Fibroblast of the aortic adventitia (primary cell): ENCODE results near the gene C4A. TPM values are rescaled to one million over a fixed set of nuclear protein-coding genes. Genes with fewer than 3 reads are reported as not detected.
A peak's percentile ranks its signal among the peaks of the same experiment; 100 is the strongest.
"Not testable (repeated sequence)": the region's sequence is repeated elsewhere in the genome, so short reads cannot be mapped to it uniquely, and the experiment has no call there.

Experiments
- DNase-seq: peaks from one replicate; pipeline ENCODE4 v3.0.0-alpha.2; 2010; ENCODE audit warnings: low read depth
- H3K4me3 ChIP-seq: 2 replicates; pipeline ENCODE4 v1.5.1; 2011; ENCODE audit warnings: low read depth, mild to moderate bottlenecking, control low read depth, low read length, moderate library complexity
- total RNA-seq: library from RNA; depleted of rRNA; stranded (reverse); fragments of >200 nt; gene quantifications from 2 replicates; pipeline ENCODE4 v1.2.3, GENCODE V29; 2012; ENCODE audit warnings: low replicate concordance

C4A gene
- total RNA-seq, 1 donor = 5.2 TPM

DNA sequence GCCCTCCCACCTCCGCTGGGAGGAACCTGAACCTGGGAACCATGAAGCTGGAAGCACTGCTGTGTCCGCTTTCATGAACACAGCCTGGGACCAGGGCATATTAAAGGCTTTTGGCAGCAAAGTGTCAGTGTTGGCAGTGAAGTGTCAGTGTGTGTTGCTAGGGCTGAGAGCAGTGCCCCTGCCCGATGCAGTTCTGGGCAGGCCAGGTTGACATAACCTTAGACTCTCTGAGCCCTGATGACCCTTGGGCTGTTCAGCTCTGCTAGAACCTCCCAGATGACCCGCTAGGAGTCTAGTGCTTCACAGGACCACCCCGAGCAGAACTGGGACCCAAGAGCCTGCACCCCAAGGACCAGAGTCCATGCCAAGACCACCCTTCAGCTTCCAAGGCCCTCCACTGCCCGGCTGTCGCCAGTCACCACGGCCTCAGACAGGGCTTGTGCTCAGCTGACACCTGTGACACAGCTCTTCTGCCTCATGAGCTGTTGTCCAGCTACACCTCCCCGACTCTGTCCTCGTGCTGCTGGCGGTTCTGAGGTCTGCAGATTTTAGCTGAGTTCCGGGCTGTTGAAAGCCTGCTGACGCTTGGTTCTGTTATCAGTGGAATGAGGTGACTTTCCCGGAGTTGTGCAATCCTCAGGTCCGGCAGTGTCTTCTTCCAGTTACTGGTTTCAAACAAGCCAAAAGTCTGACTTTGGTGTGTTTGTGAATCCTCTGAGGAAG is 20.9 kb downstream of the C4A start:
- not testable (repeated sequence) for H3K4me3 ChIP-seq, DNase-seq

DNA sequence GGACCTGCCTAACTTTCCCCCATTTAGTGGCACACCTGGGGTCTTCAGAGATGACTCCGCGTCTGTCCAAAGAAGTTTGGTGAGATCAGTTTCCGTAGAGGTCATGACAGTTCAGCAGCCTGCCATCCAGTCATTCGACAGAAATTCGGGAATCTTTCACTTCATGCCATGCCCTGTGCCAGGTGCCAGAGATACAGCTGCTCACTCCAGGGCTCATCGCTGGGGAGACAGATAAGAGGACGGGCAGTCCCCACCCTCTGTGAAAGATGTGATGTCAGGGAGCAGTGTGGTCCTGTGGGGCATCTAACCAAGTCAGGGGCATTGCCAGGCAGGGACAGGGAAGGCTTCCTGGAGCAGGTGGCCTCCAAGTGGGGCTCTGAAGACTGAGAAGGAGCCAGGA is 21.4 kb downstream of the C4A start:
- DNase-seq, H3K4me3 ChIP-seq: not testable (repeated sequence)

- not testable (repeated sequence) for H3K4me3 ChIP-seq, DNase-seq
Observed at GRCh38 chr6:32004393-32004792, 22.5 kb downstream of the C4A start.

GRCh38 chr6:32004864-32005537 is 23.1 kb downstream of the C4A start:
- not testable (repeated sequence) for DNase-seq, H3K4me3 ChIP-seq

- not testable (repeated sequence) for DNase-seq, H3K4me3 ChIP-seq
Observed at GRCh38 chr6:32005538-32005880, 23.7 kb downstream of the C4A start.

GRCh38 chr6:32005991-32006529 is 24.2 kb downstream of the C4A start:
- not testable (repeated sequence) for H3K4me3 ChIP-seq, DNase-seq

DNA sequence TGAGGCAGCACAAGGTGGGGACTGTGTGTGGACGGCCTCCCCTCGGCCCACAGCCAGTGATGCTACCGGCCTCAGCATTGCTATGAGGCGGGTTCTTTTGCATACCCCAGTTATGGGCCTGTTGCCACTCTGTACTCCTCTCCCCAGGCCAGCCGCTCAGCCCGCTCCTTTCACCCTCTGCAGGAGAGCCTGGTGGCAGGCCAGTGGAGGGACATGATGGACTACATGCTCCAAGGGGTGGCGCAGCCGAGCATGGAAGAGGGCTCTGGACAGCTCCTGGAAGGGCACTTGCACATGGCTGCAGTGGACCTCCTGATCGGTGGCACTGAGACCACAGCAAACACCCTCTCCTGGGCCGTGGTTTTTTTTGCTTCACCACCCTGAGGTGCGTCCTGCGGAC is 25.2 kb downstream of the C4A start:
- DNase-seq, H3K4me3 ChIP-seq: not testable (repeated sequence)

- H3K4me3 ChIP-seq, DNase-seq: not testable (repeated sequence)
Observed at GRCh38 chr6:32008037-32008436, 26.2 kb downstream of the C4A start.

GRCh38 chr6:32008616-32009015 is 26.8 kb downstream of the C4A start:
- DNase-seq, H3K4me3 ChIP-seq: not testable (repeated sequence)

GRCh38 chr6:32009537-32009936 is 27.7 kb downstream of the C4A start:
- DNase-seq, H3K4me3 ChIP-seq: not testable (repeated sequence)

- not testable (repeated sequence) for DNase-seq, H3K4me3 ChIP-seq
Observed at GRCh38 chr6:32010856-32011530, 29.1 kb downstream of the C4A start.

GRCh38 chr6:32012941-32013617 is 31.2 kb downstream of the C4A start:
- not testable (repeated sequence) for H3K4me3 ChIP-seq
- DNase-seq = peak; percentile 2

DNA sequence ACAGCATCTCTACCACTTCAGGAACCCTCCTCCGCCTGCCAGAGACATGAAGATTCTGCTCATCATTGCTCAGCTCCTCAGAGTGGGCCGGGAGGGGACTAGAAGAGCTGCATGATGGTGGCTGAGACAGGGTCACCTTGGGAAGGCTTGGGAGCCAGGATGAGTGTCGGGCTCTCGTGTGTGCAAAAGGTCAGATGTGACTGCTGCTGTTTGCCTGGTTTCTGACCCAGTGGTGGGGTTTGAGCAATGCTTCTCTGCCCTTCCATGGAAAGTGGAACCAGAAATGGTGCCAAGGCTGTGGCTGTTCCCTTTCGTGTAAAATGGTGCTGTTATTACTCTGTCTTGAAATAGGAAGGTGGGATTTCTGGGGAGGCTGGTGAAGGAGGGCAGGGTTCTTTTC is 31.9 kb downstream of the C4A start:
- DNase-seq, H3K4me3 ChIP-seq: not testable (repeated sequence)

DNA sequence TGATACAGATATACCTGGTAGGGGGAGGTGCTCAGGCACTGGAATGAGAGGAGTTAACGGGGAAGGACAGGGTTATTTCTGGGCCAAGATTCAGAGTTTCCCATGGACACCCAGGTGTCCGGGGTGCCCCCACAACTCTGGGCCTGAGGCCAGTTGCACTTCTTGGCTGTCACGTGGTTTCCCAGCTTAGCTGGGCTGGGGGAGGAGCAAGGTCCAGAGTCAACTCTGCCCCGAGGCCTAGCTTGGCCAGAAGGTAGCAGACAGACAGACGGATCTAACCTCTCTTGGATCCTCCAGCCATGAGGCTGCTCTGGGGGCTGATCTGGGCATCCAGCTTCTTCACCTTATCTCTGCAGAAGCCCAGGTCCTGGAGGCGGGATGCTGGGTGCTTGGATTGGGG is 32.7 kb downstream of the C4A start, which contains the start of gene C4B:
Gene C4B (plus strand): TSS at position 249 of the 400 bp plus-strand sequence. CDS start 51 bp downstream, at position 300.
- not testable (repeated sequence) for DNase-seq, H3K4me3 ChIP-seq

GRCh38 chr6:32022100-32022499 is 40.2 kb downstream of the C4A start:
- DNase-seq, H3K4me3 ChIP-seq: not testable (repeated sequence)

DNA sequence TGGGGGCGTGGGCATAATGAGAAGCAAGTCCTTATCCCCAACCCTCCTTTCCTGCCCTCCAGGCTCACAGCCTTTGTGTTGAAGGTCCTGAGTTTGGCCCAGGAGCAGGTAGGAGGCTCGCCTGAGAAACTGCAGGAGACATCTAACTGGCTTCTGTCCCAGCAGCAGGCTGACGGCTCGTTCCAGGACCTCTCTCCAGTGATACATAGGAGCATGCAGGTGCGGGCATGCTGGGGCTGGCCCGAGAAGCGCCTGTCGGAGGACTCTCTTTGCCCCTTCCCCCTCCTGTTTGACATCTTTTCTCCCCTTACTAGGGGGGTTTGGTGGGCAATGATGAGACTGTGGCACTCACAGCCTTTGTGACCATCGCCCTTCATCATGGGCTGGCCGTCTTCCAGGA is 46.8 kb downstream of the C4A start:
- DNase-seq, H3K4me3 ChIP-seq: not testable (repeated sequence)

DNA sequence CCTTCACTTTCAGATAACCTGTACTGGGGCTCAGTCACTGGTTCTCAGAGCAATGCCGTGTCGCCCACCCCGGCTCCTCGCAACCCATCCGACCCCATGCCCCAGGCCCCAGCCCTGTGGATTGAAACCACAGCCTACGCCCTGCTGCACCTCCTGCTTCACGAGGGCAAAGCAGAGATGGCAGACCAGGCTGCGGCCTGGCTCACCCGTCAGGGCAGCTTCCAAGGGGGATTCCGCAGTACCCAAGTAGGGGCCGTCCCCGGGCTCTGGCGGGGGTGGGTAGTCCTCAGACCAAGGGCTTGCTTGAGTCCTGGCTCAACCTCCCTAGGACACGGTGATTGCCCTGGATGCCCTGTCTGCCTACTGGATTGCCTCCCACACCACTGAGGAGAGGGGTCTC is 47.7 kb downstream of the C4A start:
- not testable (repeated sequence) for H3K4me3 ChIP-seq, DNase-seq

DNA sequence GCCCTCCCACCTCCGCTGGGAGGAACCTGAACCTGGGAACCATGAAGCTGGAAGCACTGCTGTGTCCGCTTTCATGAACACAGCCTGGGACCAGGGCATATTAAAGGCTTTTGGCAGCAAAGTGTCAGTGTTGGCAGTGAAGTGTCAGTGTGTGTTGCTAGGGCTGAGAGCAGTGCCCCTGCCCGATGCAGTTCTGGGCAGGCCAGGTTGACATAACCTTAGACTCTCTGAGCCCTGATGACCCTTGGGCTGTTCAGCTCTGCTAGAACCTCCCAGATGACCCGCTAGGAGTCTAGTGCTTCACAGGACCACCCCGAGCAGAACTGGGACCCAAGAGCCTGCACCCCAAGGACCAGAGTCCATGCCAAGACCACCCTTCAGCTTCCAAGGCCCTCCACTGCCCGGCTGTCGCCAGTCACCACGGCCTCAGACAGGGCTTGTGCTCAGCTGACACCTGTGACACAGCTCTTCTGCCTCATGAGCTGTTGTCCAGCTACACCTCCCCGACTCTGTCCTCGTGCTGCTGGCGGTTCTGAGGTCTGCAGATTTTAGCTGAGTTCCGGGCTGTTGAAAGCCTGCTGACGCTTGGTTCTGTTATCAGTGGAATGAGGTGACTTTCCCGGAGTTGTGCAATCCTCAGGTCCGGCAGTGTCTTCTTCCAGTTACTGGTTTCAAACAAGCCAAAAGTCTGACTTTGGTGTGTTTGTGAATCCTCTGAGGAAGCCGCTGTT is 53.6 kb downstream of the C4A start:
- not testable (repeated sequence) for DNase-seq, H3K4me3 ChIP-seq
